ENCODE measurements around the gene GLIPR1.
"Not testable (repeated sequence)": the region's sequence is repeated elsewhere in the genome, so short reads cannot be mapped to it uniquely, and the experiment has no call there.

Gene GLIPR1

GRCh38 chr12:75511116-75512048 lies 30.8 kb downstream of the GLIPR1 start, which contains the start of gene KRR1:
KRR1 (minus strand) TSS chr12:75511609; CDS start chr12:75511597, 12 bp downstream.
- TF ChIP-seq POLR2A (IDR thresholded peaks at IDR 0.05; ENCODE audit: low read depth, low read length) = peak; percentile 46; the same call in 1 of the 2 replicates
- peak; percentile 97 for FAIRE-seq

GRCh38 chr12:75521224-75521623 lies 40.7 kb downstream of the GLIPR1 start:
- not testable (repeated sequence) for DNase-seq (ENCODE audit: insufficient read length, low spot score); FAIRE-seq

More at GRCh38 chr12:75511116-75512048, 30.8 kb downstream of the GLIPR1 start, which contains the start of gene KRR1:
- peak; percentile 51 for DNase-seq (ENCODE audit: insufficient read length, low spot score)

- FAIRE-seq = not testable (repeated sequence)
These were observed 41.6 kb downstream of the GLIPR1 start for GRCh38 chr12:75522124-75522523.

GRCh38 chr12:75525263-75525662 lies 44.7 kb downstream of the GLIPR1 start:
- DNase-seq (ENCODE audit: insufficient read length, low spot score) (no peak), FAIRE-seq (no peak)
- no peak for TF ChIP-seq POLR2A (IDR thresholded peaks at IDR 0.05; ENCODE audit: low read depth, low read length)

More at GRCh38 chr12:75522124-75522523, 41.6 kb downstream of the GLIPR1 start:
- not testable (repeated sequence) for DNase-seq (ENCODE audit: insufficient read length, low spot score)

- FAIRE-seq (peak; percentile 96), DNase-seq (ENCODE audit: insufficient read length, low spot score) (peak; percentile 5)
- TF ChIP-seq POLR2A (IDR thresholded peaks at IDR 0.05; ENCODE audit: low read depth, low read length) = no peak
These were observed 46.3 kb downstream of the GLIPR1 start for GRCh38 chr12:75526655-75527511.

GRCh38 chr12:75528272-75528671 lies 47.7 kb downstream of the GLIPR1 start:
- no peak for DNase-seq (ENCODE audit: insufficient read length, low spot score)

GRCh38 chr12:75528692-75529091 lies 48.1 kb downstream of the GLIPR1 start:
- DNase-seq (ENCODE audit: insufficient read length, low spot score) = no peak
- no peak for TF ChIP-seq POLR2A (IDR thresholded peaks at IDR 0.05; ENCODE audit: low read depth, low read length)
- FAIRE-seq = peak; percentile 36

More at GRCh38 chr12:75528272-75528671, 47.7 kb downstream of the GLIPR1 start:
- FAIRE-seq = no peak
- TF ChIP-seq POLR2A (IDR thresholded peaks at IDR 0.05; ENCODE audit: low read depth, low read length) = no peak

GRCh38 chr12:75529316-75529715 lies 48.8 kb downstream of the GLIPR1 start:
- FAIRE-seq (no peak), DNase-seq (ENCODE audit: insufficient read length, low spot score) (no peak)
- TF ChIP-seq POLR2A (IDR thresholded peaks at IDR 0.05; ENCODE audit: low read depth, low read length) = no peak

GRCh38 chr12:75529826-75530225 lies 49.3 kb downstream of the GLIPR1 start:
- DNase-seq (ENCODE audit: insufficient read length, low spot score) = no peak
- TF ChIP-seq POLR2A (IDR thresholded peaks at IDR 0.05; ENCODE audit: low read depth, low read length) = no peak
- FAIRE-seq = no peak

GRCh38 chr12:75533239-75533638 lies 52.7 kb downstream of the GLIPR1 start:
- TF ChIP-seq POLR2A (IDR thresholded peaks at IDR 0.05; ENCODE audit: low read depth, low read length) = no peak
- FAIRE-seq = peak; percentile 43
- DNase-seq (ENCODE audit: insufficient read length, low spot score) = no peak

GRCh38 chr12:75539889-75540288 lies 59.3 kb downstream of the GLIPR1 start:
- FAIRE-seq (no peak), DNase-seq (ENCODE audit: insufficient read length, low spot score) (no peak)
- no peak for TF ChIP-seq POLR2A (IDR thresholded peaks at IDR 0.05; ENCODE audit: low read depth, low read length)

- FAIRE-seq = peak; percentile 57
- DNase-seq (ENCODE audit: insufficient read length, low spot score) = no peak
- TF ChIP-seq POLR2A (IDR thresholded peaks at IDR 0.05; ENCODE audit: low read depth, low read length) = no peak
These were observed 62.4 kb downstream of the GLIPR1 start for GRCh38 chr12:75542942-75543341.

- DNase-seq (ENCODE audit: insufficient read length, low spot score) (no peak), FAIRE-seq (no peak)
- TF ChIP-seq POLR2A (IDR thresholded peaks at IDR 0.05; ENCODE audit: low read depth, low read length) = no peak
These were observed 63.0 kb downstream of the GLIPR1 start for GRCh38 chr12:75543529-75543928.

- DNase-seq (ENCODE audit: insufficient read length, low spot score) = no peak
These were observed 65.1 kb downstream of the GLIPR1 start for GRCh38 chr12:75545636-75546035.

More at GRCh38 chr12:75545636-75546035, 65.1 kb downstream of the GLIPR1 start:
- TF ChIP-seq POLR2A (IDR thresholded peaks at IDR 0.05; ENCODE audit: low read depth, low read length) = no peak
- FAIRE-seq = no peak

Data from H54 (cell line).